ENCODE results near the gene CALB2.

DNA sequence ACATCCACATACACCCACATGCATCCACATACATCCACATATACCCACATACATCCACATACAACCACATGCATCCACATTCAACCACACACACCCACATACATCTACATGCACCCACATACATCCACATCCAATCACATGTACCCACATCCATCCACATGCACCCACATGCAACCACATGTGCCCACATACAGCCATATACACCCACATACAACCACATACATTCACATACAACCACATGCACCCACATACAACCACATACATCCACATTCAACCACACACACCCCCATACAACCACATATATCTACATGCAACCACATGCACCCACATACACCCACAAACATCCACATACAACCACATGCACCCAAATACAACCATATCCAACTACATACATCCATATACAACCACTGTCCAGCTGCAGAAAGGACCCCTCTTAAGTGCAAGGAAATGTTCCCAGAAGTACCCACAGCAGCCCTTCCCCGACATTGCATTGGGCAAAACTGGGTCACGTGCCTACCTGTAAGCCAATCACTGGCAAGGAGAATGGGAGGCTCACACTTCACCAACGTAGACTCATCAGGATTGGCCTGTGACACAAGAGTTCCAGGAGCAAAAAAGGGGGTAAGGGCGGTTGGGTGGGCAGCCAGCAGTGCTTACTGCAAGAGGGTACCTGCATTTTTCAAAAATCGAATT lies 18.1 kb downstream of the CALB2 start:
- TF ChIP-seq, protein P1, sequence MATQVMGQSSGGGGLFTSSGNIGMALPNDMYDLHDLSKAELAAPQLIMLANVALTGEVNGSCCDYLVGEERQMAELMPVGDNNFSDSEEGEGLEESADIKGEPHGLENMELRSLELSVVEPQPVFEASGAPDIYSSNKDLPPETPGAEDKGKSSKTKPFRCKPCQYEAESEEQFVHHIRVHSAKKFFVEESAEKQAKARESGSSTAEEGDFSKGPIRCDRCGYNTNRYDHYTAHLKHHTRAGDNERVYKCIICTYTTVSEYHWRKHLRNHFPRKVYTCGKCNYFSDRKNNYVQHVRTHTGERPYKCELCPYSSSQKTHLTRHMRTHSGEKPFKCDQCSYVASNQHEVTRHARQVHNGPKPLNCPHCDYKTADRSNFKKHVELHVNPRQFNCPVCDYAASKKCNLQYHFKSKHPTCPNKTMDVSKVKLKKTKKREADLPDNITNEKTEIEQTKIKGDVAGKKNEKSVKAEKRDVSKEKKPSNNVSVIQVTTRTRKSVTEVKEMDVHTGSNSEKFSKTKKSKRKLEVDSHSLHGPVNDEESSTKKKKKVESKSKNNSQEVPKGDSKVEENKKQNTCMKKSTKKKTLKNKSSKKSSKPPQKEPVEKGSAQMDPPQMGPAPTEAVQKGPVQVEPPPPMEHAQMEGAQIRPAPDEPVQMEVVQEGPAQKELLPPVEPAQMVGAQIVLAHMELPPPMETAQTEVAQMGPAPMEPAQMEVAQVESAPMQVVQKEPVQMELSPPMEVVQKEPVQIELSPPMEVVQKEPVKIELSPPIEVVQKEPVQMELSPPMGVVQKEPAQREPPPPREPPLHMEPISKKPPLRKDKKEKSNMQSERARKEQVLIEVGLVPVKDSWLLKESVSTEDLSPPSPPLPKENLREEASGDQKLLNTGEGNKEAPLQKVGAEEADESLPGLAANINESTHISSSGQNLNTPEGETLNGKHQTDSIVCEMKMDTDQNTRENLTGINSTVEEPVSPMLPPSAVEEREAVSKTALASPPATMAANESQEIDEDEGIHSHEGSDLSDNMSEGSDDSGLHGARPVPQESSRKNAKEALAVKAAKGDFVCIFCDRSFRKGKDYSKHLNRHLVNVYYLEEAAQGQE (IDR thresholded peaks at IDR 0.05; ENCODE audit: unreplicated experiment): no peak
- TF ChIP-seq CTCF (conservative IDR thresholded peaks at IDR 0.05; ENCODE audit: low read depth in 2 of 2) (no peak), EZH2phosphoT487 (IDR thresholded peaks at IDR 0.05; ENCODE audit: unreplicated experiment) (no peak), POLR2AphosphoS5 (IDR thresholded peaks at IDR 0.05; ENCODE audit: low read depth) (no peak), EZH2 (IDR thresholded peaks at IDR 0.05; ENCODE audit: low read depth, unreplicated experiment) (no peak), JUNB (IDR thresholded peaks at IDR 0.05; ENCODE audit: unreplicated experiment) (no peak), CREB1 (CRISPR knock-in tag; IDR thresholded peaks at IDR 0.05; ENCODE audit: low read depth) (no peak), STAT1 (IDR thresholded peaks at IDR 0.05; ENCODE audit: unreplicated experiment) (no peak), ZNF331 (CRISPR knock-in tag; IDR thresholded peaks at IDR 0.05; ENCODE audit: low read depth) (no peak)
- TF ChIP-seq, protein P2, sequence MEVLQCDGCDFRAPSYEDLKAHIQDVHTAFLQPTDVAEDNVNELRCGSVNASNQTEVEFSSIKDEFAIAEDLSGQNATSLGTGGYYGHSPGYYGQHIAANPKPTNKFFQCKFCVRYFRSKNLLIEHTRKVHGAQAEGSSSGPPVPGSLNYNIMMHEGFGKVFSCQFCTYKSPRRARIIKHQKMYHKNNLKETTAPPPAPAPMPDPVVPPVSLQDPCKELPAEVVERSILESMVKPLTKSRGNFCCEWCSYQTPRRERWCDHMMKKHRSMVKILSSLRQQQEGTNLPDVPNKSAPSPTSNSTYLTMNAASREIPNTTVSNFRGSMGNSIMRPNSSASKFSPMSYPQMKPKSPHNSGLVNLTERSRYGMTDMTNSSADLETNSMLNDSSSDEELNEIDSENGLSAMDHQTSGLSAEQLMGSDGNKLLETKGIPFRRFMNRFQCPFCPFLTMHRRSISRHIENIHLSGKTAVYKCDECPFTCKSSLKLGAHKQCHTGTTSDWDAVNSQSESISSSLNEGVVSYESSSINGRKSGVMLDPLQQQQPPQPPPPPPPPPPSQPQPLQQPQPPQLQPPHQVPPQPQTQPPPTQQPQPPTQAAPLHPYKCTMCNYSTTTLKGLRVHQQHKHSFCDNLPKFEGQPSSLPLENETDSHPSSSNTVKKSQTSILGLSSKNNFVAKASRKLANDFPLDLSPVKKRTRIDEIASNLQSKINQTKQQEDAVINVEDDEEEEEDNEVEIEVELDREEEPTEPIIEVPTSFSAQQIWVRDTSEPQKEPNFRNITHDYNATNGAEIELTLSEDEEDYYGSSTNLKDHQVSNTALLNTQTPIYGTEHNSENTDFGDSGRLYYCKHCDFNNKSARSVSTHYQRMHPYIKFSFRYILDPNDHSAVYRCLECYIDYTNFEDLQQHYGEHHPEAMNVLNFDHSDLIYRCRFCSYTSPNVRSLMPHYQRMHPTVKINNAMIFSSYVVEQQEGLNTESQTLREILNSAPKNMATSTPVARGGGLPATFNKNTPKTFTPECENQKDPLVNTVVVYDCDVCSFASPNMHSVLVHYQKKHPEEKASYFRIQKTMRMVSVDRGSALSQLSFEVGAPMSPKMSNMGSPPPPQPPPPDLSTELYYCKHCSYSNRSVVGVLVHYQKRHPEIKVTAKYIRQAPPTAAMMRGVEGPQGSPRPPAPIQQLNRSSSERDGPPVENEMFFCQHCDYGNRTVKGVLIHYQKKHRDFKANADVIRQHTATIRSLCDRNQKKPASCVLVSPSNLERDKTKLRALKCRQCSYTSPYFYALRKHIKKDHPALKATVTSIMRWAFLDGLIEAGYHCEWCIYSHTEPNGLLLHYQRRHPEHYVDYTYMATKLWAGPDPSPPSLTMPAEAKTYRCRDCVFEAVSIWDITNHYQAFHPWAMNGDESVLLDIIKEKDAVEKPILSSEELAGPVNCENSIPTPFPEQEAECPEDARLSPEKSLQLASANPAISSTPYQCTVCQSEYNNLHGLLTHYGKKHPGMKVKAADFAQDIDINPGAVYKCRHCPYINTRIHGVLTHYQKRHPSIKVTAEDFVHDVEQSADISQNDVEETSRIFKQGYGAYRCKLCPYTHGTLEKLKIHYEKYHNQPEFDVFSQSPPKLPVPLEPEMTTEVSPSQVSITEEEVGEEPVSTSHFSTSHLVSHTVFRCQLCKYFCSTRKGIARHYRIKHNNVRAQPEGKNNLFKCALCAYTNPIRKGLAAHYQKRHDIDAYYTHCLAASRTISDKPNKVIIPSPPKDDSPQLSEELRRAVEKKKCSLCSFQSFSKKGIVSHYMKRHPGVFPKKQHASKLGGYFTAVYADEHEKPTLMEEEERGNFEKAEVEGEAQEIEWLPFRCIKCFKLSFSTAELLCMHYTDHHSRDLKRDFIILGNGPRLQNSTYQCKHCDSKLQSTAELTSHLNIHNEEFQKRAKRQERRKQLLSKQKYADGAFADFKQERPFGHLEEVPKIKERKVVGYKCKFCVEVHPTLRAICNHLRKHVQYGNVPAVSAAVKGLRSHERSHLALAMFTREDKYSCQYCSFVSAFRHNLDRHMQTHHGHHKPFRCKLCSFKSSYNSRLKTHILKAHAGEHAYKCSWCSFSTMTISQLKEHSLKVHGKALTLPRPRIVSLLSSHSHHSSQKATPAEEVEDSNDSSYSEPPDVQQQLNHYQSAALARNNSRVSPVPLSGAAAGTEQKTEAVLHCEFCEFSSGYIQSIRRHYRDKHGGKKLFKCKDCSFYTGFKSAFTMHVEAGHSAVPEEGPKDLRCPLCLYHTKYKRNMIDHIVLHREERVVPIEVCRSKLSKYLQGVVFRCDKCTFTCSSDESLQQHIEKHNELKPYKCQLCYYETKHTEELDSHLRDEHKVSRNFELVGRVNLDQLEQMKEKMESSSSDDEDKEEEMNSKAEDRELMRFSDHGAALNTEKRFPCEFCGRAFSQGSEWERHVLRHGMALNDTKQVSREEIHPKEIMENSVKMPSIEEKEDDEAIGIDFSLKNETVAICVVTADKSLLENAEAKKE (CRISPR knock-in tag; IDR thresholded peaks at IDR 0.05): no peak
